Measurements from ENCODE around the gene ADAP1. TPM values are rescaled to one million over a fixed set of nuclear protein-coding genes. Genes with fewer than 3 reads are reported as not detected.

ADAP1 gene
- total RNA-seq, 2 experiments from 2014 or later = 2.4 to 7.0 TPM

DNA sequence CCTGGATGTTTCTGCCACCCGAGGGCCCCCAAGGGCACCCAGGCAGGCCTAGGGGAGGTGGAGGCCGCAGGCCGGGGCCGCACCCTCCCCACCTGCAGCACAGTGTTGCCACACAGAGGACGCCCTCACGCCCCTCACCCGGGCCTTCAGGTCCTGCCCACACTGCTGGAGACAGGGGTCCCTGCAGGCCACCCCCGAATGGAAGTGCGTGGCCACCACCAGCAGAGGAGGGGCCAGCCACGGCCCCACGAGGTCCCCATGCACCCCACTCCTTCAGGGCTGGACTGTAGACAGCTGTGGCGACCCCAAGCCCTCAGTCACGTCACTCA is 35.4 kb downstream of the ADAP1 start:
- BruUV-seq (replicated peaks) = no TSS peak
- no peaks in the 10 kb centered on the region for H3K9me2 ChIP-seq (ENCODE audit: insufficient read depth, low read length)
- no peak for DNase-seq (ENCODE audit: low spot score)
- peaks cover 24% of the 10 kb centered on the region for H3K4me1 ChIP-seq (ENCODE audit: insufficient read depth, low read length, poor library complexity, severe bottlenecking)
- no peaks in the 10 kb centered on the region for H4K20me1 ChIP-seq (ENCODE audit: insufficient read depth, low read length)
- no peak overlapping the region for H3K4me3 ChIP-seq (ENCODE audit: low read depth, low read length, poor library complexity, severe bottlenecking)
- ChIA-PET CTCF (ENCODE audit: unreplicated experiment) (no interaction called here), POLR2A (no interaction called here)
- H3K4me2 ChIP-seq (ENCODE audit: low read length) = no peak overlapping the region
- no peaks in the 10 kb centered on the region for H3K79me2 ChIP-seq (ENCODE audit: insufficient read depth, low read depth, low read length)
- intact Hi-C loops (cut with micrococcal nuclease; ENCODE audit: unreplicated experiment) = no loop called here
- H3K27ac ChIP-seq (ENCODE audit: low read depth, low read length, poor library complexity, severe bottlenecking) = no peak overlapping the region
- TF ChIP-seq, protein P1, sequence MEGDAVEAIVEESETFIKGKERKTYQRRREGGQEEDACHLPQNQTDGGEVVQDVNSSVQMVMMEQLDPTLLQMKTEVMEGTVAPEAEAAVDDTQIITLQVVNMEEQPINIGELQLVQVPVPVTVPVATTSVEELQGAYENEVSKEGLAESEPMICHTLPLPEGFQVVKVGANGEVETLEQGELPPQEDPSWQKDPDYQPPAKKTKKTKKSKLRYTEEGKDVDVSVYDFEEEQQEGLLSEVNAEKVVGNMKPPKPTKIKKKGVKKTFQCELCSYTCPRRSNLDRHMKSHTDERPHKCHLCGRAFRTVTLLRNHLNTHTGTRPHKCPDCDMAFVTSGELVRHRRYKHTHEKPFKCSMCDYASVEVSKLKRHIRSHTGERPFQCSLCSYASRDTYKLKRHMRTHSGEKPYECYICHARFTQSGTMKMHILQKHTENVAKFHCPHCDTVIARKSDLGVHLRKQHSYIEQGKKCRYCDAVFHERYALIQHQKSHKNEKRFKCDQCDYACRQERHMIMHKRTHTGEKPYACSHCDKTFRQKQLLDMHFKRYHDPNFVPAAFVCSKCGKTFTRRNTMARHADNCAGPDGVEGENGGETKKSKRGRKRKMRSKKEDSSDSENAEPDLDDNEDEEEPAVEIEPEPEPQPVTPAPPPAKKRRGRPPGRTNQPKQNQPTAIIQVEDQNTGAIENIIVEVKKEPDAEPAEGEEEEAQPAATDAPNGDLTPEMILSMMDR (conservative IDR thresholded peaks at IDR 0.05; ENCODE audit: low read length) = no peak
- TF ChIP-seq EZH2phosphoT487 (IDR thresholded peaks at IDR 0.05; ENCODE audit: borderline replicate concordance, low read depth, low read length) = no peak
- H3K9me3 ChIP-seq (ENCODE audit: low read length) = no peaks in the 10 kb centered on the region
- no peaks in the 10 kb centered on the region for H3K36me3 ChIP-seq (ENCODE audit: insufficient read depth, low read length)
- H2AFZ ChIP-seq (ENCODE audit: low read length) = no peak overlapping the region

DNA sequence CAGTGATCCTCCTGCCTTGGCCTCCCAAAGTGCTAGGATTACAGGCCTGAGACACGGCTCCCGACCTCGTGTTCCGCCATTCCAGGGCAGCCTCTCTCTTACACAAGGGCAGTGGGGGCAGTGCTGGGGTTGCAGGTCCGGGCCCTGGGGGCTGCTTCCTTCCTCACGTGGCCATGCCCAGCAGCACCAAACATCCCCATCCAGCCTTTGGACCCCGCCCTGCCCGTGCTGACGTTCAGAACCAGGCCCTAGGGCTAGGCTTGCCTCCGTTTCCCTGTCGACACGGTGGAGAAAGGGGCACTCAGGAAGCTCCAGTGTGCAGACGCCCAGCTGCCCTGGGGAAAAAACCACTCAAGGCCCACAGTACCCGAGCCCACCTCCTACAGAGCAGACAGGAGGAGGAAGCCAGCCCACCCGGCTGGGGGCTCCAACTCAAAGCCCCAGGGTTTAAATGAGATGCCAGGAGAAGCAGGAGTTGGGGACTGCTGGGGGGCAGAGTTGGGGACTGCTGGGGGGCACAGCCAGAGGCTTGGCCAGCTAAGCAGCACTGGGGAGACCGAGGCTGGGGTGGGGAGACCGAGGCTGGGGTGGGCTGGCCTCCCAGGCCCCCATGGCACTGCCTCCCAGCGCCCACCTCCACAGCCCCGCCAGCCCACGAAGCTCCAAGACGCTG is 35.9 kb downstream of the ADAP1 start:
- ChIA-PET POLR2A (no interaction called here), CTCF (ENCODE audit: unreplicated experiment) (no interaction called here)
- H3K9me2 ChIP-seq (ENCODE audit: insufficient read depth, low read length) = no peaks in the 10 kb centered on the region
- H4K20me1 ChIP-seq (ENCODE audit: insufficient read depth, low read length) = no peaks in the 10 kb centered on the region
- H2AFZ ChIP-seq (ENCODE audit: low read length) = no peak overlapping the region
- no peaks in the 10 kb centered on the region for H3K9me3 ChIP-seq (ENCODE audit: low read length)
- BruUV-seq (replicated peaks) = no TSS peak
- intact Hi-C loops (cut with micrococcal nuclease; ENCODE audit: unreplicated experiment) = no loop called here
- no peak overlapping the region for H3K27ac ChIP-seq (ENCODE audit: low read depth, low read length, poor library complexity, severe bottlenecking)
- no peak for TF ChIP-seq EZH2phosphoT487 (IDR thresholded peaks at IDR 0.05; ENCODE audit: borderline replicate concordance, low read depth, low read length)
- TF ChIP-seq, protein P1 (conservative IDR thresholded peaks at IDR 0.05; ENCODE audit: low read length) = no peak
- no peak overlapping the region for H3K4me2 ChIP-seq (ENCODE audit: low read length)
- no peak for DNase-seq (ENCODE audit: low spot score)
- H3K79me2 ChIP-seq (ENCODE audit: insufficient read depth, low read depth, low read length) = no peaks in the 10 kb centered on the region
- no peaks in the 10 kb centered on the region for H3K36me3 ChIP-seq (ENCODE audit: insufficient read depth, low read length)
- H3K4me1 ChIP-seq (ENCODE audit: insufficient read depth, low read length, poor library complexity, severe bottlenecking) = peaks cover 19% of the 10 kb centered on the region
- H3K4me3 ChIP-seq (ENCODE audit: low read depth, low read length, poor library complexity, severe bottlenecking) = no peak overlapping the region

DNA sequence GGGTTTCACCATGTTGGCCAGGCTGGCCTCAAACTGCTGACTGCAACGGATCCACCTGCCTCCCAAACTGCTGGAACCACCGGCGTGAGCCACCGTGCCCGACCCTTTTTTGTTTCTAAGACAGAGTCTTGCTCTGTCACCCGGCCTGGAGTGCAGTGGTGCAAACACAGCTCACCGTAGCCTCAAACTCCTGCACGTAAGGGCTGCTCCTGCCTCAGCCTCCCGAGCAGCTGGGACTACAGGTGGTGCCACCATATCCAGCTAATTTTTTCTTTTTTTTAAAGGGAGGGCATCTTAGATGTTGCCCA is 36.4 kb downstream of the ADAP1 start:
- CTCF ChIA-PET (ENCODE audit: unreplicated experiment) = no interaction called here
- Histone ChIP-seq H3K4me2 (ENCODE audit: low read length) (no peak overlapping the region), H3K36me3 (ENCODE audit: insufficient read depth, low read length) (no peaks in the 10 kb centered on the region), H3K9me2 (ENCODE audit: insufficient read depth, low read length) (no peaks in the 10 kb centered on the region), H3K4me3 (ENCODE audit: low read depth, low read length, poor library complexity, severe bottlenecking) (no peak overlapping the region), H3K79me2 (ENCODE audit: insufficient read depth, low read depth, low read length) (no peaks in the 10 kb centered on the region), H3K27ac (ENCODE audit: low read depth, low read length, poor library complexity, severe bottlenecking) (no peak overlapping the region), H3K9me3 (ENCODE audit: low read length) (no peaks in the 10 kb centered on the region), H2AFZ (ENCODE audit: low read length) (no peak overlapping the region), H4K20me1 (ENCODE audit: insufficient read depth, low read length) (no peaks in the 10 kb centered on the region), H3K4me1 (ENCODE audit: insufficient read depth, low read length, poor library complexity, severe bottlenecking) (peaks cover 14% of the 10 kb centered on the region)
- BruUV-seq (replicated peaks) = no TSS peak
- intact Hi-C loops (cut with micrococcal nuclease; ENCODE audit: unreplicated experiment) = no loop called here
- TF ChIP-seq, protein P1 (conservative IDR thresholded peaks at IDR 0.05; ENCODE audit: low read length) = no peak
- no peak for TF ChIP-seq EZH2phosphoT487 (IDR thresholded peaks at IDR 0.05; ENCODE audit: borderline replicate concordance, low read depth, low read length)
- no peak for DNase-seq (ENCODE audit: low spot score)
- POLR2A ChIA-PET = no interaction called here

Data from OCI-LY7 (cell line).